Stimulated activated CD4-positive, alpha-beta T cell treated with anti-CD3 and anti-CD28 coated beads, Interleukin-2, amount 100 ng/mL, for 4 hours (primary cell): ENCODE data around the gene SCCPDH.
"Not testable (repeated sequence)": the region's sequence is repeated elsewhere in the genome, so short reads cannot be mapped to it uniquely, and the experiment has no call there.

ENCODE experiments used
- DNase-seq: peaks from one replicate; pipeline ENCODE4 v3.0.0-alpha.2; 2020; ENCODE audit warnings: low read depth

The SCCPDH gene

DNA sequence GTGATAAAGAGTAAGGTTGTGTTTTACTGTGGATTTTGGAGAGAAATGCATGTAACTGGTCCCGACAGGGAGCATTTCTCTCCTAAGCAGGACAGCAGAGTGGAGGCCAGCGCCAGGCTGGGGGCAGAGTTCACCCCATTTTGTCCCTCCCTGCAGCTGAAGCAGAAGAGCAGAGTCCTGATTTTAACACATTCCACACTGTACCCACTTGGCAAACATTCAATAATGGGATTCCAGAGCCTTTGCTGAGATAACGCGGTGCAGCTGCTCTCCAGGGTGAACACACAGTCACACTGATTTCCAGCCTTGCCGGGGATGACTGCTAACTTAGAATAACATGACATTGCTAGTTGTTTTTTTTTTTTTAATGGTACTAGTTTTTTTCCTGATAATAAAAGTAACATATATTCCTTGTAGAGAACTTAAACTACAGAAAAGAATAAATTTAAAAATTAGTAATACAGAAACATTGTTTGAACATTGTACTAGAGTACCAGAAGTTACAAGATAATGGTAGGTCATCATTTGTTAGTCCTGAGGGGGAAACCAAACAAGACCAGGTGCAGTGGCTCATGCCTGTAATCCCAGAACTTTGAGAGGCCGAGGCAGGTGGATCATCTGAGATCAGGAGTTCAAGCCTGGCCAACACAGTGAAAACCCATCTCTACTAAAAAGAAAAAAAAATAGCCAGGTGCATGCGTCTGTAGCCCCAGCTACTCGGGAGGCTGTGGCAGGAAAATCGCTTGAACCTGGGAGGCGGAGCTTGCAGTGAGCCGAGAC lies 77.2 kb downstream of the SCCPDH start:
- no peak for DNase-seq

DNA sequence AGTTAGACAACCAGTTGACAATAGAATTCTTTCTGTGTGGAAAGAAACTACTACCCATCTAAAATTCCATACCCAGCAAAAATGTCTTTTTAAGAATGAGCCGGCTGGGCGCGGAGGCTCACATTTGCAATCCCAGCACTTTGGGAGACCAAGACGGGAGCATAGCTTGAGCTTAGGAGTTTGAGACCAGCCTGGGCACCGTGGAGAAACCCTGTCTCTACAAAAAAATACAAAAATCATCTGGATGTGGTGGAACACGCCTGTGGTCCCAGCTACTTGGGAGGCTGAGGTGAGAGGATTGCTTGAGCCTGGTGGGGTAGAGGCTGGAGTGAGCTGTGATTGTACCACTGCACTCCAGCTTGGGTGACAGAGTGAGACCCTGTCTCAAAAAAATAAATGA lies 79.2 kb downstream of the SCCPDH start:
- no peak for DNase-seq

DNA sequence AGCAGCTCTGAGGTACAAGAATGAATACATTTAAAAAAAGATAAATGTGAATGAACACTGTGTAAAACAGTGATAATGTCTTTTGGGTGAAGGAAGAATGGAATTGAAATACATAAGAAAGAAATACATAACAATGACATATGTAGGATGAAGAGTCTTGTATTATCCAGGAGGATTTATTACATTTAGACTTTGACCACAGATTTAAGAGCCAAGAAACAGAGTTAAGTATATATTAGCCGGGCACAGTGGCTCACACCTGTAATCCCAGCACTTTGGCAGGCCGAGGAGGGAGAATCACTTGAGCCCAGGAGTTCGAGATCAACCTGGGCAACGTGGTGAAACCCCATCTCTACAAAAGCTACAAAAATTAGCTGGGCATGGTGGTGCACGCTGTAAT lies 79.7 kb downstream of the SCCPDH start:
- no peak for DNase-seq

DNA sequence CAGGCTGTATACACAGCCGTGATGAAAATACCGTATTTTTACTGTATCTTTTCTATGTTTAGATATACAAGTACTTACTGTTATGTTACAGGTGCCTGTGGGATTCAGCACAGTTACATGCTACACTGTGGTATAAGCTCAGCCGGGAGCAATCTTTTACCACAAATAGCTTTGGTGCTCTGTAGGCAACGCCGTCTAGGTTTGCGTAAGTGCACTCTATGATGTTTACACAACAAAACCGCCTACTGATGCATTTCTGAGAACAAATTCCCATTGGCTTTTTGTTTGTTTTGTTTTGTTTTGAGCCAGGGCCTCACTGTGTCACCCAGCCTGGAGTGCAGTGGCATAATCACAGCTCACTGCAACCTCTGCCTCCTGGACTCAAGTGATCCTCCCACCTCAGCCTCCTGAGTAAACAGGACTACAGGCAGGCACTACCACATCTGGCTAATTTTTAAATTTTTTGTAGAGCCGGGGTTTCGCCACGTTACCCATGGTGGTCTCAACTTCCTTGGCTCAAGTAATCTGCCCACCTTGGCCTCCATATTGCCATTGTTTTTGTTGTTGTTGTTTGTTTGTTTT lies 81.0 kb downstream of the SCCPDH start:
- no peak for DNase-seq

DNA sequence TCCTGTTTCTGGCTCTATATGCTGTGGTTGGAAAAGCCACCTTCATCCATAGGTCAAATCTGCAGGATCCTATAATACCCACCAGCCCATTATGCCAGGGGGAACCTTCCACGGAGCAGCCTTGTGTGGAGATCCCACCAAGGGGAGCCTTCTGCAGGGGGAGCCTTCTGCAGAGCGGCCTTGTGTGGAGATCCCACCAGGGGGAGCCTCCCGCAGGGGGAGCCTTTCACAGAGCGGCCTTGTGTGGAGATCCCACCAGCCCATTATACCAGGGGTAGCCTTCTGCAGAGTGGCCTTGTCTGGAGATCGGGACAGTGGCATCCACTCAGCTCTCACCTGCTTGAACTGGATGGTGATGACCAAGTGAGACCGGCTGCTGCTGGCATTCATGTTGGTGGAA lies 85.3 kb downstream of the SCCPDH start:
- DNase-seq: no peak

DNA sequence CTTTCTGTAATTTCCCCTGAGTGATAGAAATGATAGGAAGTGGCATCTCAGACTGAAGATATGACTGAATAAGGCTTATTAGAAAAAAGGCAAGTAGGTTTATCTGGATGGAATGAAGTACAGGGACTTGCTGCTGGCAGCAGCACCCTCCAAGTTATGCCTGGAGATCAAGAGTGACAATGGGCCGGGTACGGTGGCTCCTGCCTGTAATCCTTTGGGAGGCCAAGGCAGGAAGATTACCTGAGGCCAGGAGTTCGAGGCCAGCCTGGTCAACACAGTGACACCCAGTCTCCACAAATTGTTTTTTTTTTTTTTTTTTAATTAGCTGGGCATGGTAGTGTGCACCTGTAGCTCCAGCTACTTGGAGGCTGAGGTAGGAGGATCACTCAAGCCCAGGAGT lies 87.8 kb downstream of the SCCPDH start:
- no peak for DNase-seq

DNA sequence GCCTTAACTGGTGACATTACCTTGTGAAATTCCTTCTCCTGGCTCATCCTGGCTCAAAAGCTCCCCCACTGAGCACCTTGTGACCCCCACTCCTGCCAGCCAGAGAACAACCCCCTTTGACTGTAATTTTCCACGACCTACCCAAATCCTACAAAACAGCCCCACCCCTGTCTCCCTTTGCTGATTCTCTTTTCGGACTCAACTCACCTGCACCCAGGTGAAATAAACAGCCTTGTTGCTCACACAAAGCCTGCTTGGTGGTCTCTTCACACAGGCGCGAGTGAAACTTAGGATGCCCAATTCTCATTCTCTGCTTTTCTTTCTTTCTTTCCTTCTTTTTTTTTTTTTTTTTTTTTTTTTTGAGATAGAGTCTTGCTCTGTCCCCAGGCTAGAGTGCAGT lies 89.1 kb downstream of the SCCPDH start:
- not testable (repeated sequence) for DNase-seq

DNA sequence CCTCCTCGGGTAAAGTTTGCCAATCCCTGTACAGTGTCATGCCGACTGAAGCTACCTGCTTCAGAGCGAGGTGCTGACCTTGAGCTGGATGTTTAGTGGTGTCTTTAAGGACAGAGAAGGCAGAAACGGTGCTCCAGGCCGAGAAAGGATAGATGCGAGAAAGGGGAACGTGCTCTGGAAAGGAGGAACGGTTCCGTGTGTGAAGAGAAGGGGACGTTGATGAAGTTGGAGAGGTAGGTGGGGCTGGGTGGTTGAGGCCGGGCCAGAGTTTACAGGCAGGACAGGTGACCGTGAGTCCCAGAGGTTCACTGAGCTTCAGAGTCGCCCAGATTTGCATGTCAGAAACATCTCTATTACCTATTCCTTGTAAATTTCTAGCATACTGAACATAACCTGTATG lies 90.7 kb downstream of the SCCPDH start:
- DNase-seq: no peak

DNA sequence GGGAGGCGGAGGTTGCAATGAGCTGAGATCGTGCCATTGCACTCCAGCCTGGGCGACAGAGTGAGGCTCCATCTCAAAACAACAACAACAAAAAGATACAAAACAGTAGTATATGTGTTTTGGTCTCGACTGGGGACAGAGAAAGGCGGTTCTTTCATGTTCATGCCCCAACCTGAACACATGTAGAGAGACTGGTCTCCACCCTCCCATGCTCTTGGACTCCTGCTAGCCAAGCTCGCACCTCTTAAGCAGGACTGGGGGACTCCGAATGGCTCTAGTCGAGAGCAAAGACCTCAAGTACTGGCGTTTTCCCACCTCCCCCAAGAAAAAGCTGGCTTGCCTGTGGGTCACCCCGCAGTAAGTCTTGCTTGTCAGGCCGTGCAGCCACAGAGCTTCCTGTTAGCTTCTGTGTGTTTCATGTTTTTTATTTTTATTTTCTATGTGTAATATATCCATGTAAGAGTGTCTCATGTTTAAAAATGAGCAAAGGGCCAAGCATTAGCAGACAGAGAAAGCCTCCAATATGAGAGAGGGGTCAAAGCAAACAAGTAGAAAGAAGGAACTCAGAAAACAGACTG lies 91.6 kb downstream of the SCCPDH start:
- DNase-seq: no peak
